ENCODE results near the gene OR56A1.

- TF ChIP-seq CTCF (IDR thresholded peaks at IDR 0.05) = no peak
- TF ChIP-seq FOXJ3 (CRISPR knock-in tag; IDR thresholded peaks at IDR 0.05; ENCODE audit: borderline replicate concordance) = no peak
- no peak for TF ChIP-seq JUN (CRISPR knock-in tag; IDR thresholded peaks at IDR 0.05)
- TF ChIP-seq SP1 (CRISPR knock-in tag; conservative IDR thresholded peaks at IDR 0.05) = no peak
- no peak for TF ChIP-seq FOXK1 (CRISPR knock-in tag; IDR thresholded peaks at IDR 0.05)
- TF ChIP-seq GABPB1 (CRISPR knock-in tag; IDR thresholded peaks at IDR 0.05) = no peak
- TF ChIP-seq MXD4 (CRISPR knock-in tag; IDR thresholded peaks at IDR 0.05; ENCODE audit: borderline replicate concordance) = no peak
- TF ChIP-seq AFF4 (CRISPR knock-in tag; IDR thresholded peaks at IDR 0.05; ENCODE audit: borderline replicate concordance) = no peak
Measured at GRCh38 chr11:6040874-6041273, 10.3 kb upstream of the OR56A1 start.

Measured in WTC11 (cell line).